ENCODE measurements around the gene FASN.

FASN gene

DNA sequence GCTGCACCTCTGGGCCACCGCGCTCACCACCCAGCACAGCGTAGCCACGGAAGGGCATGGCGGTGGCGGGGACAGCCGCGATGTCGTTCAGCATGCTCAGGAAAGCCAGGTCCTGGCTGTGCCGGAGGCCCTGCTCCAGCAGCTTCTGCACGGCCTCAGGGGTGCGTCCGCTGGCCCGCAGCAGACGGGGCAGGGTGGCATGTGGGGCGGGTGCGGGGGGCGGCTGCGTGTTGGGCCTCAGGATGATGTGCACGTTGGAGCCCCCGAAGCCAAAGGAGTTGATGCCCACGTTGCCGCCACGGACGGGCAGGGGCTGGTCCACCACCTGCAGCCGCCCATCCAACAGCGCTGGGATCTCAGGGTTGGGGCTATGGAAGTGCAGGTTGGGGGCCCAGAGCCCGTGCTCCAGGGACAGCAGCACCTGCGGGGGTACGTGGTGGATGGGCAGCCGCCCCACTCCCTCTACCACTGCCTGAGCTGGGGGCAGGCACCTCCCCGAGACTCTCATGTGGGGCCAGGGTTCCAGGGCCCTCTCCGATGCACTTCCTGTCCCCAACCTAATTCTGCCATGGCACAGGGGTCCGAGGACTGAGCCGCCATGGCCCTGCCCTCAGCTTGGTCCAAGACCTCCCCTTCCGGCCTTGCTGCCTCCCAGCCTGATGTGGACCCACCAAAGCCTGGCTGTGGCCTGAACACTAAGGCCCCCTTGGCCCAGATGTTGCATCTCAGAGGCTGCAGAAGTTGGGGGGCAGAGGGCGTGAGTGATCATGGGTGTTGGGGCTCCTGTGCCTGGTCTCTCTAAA, 6.6 kb downstream of the FASN start:
- no peak for DNase-seq (ENCODE audit: low read depth, low spot score)

DNA sequence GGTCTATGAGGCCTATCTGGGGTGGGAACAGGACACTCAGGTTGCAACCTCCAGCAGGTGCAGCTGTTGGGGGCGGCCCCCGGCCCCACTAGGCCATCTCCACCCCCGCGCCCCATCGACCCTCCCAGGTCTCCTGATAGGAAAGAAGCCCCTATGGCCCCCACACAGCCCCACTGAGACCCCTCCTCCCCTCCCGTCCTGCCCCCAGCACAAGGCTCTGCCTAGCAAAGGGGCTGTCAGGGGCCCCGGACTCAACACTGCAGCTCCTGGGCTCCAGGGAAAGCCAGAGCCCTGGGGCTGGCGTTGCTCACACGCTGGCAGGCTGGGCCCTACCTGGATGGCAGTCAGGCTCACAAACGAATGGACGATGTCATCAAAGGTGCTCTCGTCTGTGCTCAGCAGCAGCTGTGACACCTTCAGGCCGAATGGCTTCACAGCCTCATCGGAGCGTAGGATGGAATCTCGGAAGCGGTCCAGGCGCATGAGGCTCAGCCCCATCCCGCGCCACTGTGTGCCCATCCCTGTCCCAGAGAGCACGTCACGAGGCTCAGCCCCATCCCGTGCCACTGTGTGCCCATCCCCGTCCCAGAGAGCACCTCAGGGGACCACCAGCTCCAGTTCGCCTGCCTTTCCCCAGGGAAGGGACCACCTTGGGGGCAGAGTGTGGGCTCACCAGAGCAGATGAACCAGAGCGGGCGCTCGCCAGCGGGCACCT, 7.3 kb downstream of the FASN start:
- no peak for DNase-seq (ENCODE audit: low read depth, low spot score)
- no peak overlapping the region for H3K4me3 ChIP-seq (ENCODE audit: low read length)

More for the DNA sequence above, 6.6 kb downstream of the FASN start:
- no peak overlapping the region for H3K4me3 ChIP-seq (ENCODE audit: low read length)

DNA sequence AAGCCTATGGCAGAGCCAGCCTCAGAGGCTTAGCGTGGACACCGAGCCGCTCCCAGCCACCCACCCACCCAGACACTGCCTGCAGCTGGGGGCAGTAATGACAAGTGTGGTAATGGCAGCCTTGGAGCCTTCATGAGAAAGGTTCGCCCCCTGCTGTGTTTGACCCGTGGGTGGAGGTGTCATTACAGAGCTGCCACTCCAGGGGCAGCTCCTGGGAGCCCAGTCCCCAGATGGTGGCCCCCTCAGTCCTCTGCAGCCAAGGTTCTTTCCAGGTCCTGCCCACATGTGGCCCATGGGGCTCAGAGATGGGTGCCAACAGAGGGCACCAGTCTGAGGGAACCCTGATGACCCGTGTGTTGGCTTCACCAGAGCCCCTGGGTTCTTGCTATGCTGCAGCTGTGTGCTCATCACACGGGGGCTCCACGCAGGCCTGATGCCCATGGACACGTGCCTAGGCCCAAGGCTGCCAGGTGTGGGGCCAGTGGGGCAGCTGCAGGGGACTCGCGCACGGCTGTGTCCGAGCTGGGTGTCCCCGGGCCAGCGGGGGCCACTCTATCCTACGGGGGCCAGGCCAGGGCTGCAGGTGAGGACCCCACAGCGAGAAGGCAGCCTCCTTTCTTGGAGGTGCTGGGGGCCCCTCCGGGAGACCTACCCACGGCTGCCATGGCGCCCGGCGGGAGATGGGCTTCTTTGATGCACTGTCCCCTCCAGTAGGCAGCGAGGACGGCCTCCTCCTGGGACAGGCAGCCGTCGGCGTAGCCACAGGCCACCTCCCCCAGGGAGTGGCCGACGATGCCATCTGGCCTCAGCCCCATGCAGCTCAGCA, 8.1 kb downstream of the FASN start:
- DNase-seq (ENCODE audit: low read depth, low spot score), result no peak
- H3K4me3 ChIP-seq (ENCODE audit: low read length), result no peak overlapping the region

DNA sequence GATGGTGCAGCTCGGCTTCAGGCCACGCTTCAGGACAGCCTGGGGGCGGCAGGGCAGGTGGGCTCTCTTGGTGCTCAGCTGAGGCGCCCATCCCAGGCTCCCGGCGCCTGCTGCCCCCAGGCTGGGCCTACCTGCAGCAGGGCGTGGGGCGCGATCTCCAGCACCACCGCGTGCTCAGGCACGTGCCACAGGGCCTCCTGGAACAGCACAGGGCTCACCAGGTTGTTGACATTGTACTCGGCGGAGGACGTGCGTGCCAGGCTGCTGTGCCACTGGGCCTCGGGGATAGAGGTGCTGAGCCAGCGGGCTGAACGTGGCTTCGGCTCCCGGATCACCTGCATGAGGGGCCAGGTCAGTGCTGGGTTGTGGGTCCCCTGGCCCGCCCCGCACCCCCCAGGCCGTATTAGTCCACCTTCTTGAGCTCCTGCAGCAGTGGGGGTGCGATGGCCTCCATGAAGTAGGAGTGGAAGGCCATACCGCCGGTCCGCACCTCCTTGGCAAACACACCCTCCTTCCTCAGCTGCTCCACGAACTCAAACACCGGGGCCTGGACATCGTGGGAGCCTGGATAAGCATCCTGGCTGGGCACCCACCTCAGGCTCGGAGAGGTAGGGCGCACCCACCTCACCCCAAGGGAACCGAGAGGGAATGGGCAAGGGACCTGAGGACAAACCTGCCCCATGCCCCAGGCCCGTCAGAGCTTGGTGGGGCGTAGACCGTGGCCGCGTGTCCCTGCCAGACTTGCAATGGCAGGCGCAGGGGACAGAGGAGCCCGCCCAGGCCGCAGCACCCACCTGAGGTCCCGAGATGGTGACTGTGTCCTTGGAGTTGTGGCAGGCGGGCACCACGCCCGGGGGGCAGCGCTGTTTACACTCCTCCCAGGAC, 9.0 kb downstream of the FASN start:
- H3K4me3 ChIP-seq (ENCODE audit: low read length), result no peak overlapping the region
- DNase-seq (ENCODE audit: low read depth, low spot score), result no peak

DNA sequence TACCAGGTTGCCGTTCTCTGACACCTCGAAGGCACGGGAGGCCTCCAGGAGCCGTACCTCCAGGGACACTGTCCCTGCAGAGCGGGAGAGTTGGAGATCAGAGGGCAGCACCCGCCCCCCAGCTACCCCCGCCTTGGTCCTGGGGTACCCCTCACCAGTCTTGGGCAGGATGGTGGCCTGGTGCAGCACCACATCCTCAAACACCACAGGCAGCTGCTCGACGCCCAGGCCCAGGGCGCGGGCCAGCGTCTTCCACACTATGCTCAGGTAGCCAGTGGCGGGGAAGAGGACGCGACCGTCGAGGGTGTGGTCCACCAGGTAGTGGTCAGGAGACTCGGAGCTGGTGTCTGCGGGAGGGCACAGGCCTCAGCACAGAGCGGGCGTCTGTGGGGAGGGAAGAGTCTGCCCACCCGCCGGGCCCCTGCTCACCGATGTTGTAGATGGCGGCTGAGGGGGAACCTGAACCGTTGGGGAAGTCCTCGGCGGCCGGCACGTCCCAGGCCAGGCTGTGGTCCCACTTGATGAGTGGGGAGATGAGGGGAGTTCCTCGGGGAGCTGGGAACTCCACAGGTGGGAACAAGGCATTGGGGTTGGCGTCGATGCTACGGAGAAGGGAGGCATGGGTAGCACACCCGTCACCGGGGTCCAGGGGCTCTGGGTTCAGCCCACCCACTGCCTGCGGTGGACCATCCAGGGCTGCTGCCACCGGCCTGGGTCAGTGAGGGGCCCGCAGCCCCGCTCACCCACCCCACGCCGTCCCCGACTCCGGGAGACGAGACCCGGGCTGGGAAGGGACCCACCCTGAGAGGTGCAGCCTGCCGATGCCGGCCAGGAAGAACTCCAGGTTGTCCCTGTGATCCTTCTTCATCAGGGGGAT, 9.8 kb downstream of the FASN start:
- DNase-seq (ENCODE audit: low read depth, low spot score), result no peak
- no peak overlapping the region for H3K4me3 ChIP-seq (ENCODE audit: low read length)

DNA sequence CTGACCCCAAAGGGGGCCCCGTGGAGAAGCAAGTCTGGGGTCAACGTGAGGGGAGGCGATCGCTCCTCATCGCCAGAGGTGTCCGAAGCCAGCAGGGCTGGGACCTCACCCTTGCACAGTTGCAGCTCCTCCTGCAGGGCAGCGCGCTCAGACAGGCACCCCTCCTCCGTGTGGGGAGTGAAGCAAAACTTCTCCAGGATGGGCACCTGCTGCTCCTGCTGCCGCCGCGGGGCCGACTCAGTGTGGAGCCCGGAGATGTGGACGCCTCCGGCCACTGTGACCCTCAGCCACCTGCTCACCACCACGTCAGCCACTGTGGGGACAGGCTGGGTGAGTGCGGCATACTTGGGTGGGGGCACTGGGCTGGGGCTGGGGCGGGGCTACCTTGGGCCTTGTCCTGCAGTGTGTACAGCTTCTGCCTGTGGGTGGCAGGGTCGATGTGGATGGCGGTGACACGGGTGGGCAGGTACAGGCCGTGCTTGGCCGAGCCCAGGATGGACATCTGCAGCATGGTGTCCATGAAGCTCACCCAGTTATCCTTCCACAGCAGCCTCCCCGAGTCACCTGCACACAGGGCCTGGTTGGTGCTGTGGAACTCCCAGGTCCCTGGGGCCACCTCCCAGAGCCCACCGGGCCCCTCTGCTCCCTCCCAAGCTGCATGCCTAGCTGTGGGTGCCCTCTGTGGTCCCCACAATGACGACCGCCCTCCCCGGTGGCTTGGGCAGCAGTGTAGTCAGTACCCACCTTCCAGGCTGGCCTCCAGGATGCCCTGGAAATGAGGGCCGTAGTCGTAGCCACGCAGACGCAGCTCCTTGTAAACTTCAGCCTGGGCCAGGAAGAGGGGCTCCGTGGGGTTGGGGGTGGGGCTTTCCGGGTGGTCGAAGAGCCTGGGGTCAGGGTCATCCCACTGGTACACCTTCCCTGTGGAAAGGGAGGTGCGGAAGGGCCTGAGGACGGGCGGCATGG, 10.8 kb downstream of the FASN start:
- no peak for DNase-seq (ENCODE audit: low read depth, low spot score)
- no peak overlapping the region for H3K4me3 ChIP-seq (ENCODE audit: low read length)

DNA sequence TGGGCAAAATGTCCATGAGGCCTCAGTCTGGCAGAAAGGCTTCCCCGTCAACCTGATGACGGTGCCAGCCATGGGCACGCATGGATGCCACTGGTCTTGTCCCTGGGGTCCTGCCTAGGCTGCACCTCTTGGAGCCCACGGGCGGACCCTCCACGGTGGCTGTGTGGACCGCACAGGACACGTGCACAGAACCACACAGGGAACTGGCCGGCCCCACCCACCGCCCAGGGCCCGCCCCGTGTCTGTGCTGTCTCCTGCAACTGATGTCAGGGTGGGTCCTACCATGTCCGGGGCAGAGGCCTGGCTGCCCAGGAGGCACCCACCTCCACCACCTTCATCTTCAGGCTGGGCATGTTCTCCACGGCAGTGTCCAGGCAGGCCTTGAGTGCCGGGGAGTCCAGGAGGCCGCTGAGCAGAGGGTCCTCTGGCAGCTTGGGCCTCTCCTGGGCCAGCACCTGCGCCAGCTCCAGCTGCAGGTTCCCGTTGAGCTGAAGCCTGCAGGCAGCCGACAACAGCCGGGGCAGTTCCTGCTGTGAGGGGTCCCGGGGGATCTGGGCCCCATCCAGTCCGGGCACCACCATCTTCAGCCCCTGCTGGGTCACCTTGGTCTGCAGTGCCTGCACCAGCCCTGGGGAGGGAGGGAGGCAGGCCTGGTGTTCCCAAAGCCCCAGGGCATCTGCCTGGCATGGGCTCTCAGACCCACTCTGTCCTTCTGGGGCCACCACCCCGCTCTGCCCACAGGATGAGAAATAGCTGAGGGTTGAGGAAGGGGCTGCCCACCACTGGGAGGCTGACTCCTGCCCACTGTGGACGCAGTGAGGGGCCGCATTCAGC, 11.9 kb downstream of the FASN start:
- H3K4me3 ChIP-seq (ENCODE audit: low read length), result no peak overlapping the region
- DNase-seq (ENCODE audit: low read depth, low spot score), result no peak

DNA sequence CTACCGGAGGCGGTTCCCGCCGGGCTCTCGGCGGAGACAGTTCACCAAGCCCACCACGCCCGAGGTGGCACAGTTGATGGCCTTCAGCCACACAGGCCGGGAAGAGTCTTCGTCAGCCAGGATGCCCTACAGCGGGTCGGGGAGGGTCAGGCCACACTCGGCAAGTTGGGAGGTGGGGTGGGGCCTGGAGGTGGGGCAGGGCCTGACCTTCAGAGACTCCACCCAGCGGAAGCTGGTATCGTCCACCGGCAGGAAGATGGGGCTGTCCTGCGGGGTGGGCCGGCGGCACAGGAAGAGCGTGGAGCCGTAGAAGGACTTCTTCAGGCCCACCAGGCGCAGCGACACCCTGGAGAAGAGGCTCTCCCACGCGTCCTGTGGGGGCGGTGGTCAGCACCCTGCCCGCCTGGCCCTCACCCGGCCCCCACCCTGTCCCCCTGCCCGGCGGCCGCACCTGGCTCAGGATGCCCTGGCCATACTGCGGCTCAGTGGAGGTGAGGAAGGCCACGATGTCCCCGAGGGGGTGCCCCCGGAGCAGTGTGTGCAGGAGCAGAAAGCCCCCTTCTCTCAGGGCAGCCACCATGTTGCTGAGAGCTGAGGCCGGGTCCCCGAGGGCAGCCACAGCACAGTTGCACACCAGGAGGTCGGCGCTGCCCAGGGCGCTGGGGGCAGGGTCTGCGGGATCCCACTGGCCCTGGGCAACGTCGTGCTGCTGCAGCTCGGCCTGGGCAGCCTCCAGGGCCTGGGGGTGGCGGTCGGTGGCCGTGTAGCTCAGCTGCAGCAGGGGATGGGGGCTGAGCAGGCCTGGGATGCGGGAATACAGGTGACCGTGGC, 12.8 kb downstream of the FASN start:
- no peak for DNase-seq (ENCODE audit: low read depth, low spot score)
- no peak overlapping the region for H3K4me3 ChIP-seq (ENCODE audit: low read length)

DNA sequence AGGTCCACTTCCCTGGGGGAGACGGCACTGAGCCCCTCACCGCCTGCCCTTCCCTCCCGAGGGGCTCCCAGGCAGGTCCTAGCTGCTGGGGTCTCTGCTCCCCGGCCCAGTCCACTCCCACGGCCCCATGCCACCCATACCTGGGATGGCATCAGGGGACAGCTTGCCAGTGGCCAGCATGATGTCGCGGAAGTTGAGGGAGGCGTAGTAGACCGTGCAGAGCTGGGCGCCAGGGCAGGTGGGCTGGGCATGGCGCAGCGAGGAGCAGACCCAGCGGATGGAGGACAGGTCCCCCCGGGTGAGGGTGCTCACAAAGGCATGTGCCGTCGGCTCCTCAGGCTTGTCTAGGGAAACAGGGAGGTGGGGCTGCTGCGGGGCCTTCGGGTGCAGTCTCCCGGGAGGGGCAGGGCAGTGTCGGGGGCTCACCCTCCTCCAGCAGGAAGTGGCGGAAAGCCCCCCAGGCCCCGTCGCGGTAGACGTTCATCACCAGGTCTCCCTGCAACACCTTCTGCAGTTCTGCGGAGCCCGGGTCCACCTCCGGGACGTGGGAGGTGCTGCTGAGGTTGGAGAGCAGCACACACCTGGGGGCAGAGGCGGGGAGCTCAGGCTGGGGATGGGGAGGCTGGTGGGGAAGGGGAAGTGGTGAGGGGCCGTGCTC, 13.5 kb downstream of the FASN start:
- no peak for DNase-seq (ENCODE audit: low read depth, low spot score)
- no peak overlapping the region for H3K4me3 ChIP-seq (ENCODE audit: low read length)

DNA sequence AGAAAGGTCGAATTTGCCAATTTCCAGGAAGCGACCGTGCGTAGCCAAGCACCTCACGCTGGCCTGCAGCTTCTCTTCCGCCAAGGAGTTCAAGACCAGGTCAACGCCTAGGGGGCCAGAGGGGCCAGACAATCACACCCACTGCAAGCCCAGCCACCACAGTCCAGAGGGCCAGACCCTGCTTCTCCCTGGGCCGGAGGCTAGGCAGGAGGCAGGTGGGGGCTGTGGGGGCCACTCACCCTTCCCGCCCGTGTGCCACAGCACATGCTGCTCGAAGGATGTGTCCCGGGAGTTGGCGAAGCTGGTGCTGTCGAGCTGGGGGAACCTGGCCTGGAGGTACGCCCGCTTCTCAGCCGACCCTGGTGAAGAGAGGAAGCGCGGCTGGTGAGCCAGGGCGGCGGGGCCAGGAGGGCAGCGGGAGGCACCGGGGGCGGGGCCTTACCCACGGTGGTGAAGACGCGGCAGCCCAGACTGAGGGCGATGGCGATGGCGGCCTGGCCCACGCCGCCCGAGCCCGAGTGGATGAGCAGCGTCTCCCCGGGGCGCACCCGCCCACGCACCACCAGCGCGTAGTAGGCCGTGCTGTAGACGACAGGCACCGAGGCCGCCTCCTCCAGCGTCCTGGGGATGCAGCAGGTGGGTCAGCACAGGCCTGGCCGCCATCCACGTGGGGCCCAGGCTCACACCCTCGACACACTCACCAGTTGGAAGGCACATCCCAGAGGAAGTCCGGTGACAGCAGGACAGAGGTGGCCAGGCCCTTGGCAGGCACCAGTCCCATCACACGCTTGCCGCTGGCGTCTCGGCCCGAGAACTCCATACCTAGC, 14.3 kb downstream of the FASN start:
- no peak for DNase-seq (ENCODE audit: low read depth, low spot score)

DNA sequence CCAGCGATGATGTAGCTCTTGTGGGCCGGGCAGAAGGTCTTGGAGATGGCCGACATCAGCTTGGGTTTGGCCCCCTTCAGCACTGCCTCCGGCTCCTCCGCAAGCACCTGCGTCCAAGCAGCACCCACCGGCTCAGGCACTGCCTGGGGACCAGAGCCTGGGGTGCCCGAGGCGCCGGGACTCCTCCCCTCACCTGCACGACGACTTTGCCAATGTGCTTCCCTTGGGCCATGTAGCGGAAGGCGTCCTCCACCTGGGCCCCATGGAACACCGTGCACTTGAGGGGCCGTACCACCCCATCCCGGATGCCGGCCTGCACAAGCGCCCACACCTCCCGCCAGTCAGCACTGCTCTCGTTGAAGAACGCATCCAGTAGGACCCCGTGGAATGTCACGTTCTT, 15.0 kb downstream of the FASN start:
- no peak overlapping the region for H3K4me3 ChIP-seq (ENCODE audit: low read length)
- DNase-seq (ENCODE audit: low read depth, low spot score), result no peak

More for the DNA sequence above, 14.3 kb downstream of the FASN start:
- no peak overlapping the region for H3K4me3 ChIP-seq (ENCODE audit: low read length)

DNA sequence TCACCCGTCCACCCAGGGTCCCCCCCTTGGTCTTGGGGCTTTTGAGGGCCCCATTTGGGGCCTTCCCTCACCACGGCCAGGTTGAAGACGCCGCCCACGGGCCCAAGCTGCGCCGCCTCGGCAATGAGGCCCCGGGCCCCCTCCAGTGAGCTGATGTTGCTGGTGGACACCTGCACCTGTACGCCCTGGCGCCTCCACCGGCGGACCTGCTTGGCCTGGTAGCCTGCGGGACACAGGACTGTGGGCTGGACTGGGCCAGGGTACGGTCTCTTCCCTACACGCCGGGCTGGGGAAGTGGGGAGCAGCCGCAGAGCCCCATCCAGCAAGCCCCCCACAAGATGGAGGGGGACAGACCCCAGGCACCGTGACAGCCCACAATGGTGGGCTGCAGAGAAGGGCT, 15.6 kb downstream of the FASN start:
- no peak overlapping the region for H3K4me3 ChIP-seq (ENCODE audit: low read length)
- no peak for DNase-seq (ENCODE audit: low read depth, low spot score)

DNA sequence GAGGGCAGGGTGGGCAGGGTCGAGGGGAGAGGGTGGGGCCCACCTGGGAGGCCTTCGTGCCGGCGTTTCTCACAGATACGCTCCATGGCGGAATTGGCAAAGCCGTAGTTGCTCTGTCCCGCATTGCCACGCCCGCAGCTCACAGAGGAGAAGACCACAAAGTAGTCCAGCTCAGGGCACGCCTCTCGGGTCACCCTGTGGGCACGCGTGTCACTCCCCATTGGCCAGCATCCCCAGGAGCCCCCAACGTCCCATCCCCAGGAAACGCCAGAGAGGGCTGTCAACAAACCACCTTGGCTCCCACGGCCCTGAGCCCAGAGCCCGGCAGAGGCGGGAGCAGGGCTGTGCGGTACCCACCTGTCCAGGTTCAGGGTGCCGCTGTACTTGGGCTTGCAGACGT, 16.1 kb downstream of the FASN start:
- DNase-seq (ENCODE audit: low read depth, low spot score), result no peak
- no peak overlapping the region for H3K4me3 ChIP-seq (ENCODE audit: low read length)

DNA sequence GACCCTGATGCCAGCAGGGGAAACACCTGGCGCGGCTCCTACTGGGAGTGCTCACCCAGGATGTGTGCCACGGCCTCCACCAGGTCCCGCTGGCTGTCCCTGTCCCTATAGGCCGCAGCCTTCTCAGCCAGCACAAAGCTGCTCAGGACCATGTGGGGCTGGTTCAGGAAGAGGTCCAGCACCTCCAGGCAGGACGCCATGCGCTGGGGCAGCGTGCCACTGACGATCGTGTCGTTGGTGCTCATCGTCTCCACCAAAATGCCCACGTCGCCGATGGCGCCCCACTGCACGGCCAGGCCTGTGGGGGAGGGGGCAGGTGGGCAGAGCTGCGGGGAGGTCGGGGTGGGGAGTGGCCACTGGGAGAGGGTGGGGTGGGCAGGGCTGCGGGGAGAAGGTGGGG, 16.5 kb downstream of the FASN start:
- no peak for DNase-seq (ENCODE audit: low read depth, low spot score)
- no peak overlapping the region for H3K4me3 ChIP-seq (ENCODE audit: low read length)
